ENCODE results near the gene KRTAP10-2.

KRTAP10-2 gene

GRCh38 chr21:44518686-44519085 lies 32.6 kb downstream of the KRTAP10-2 start:
- no peak for TF ChIP-seq CTCF (IDR thresholded peaks at IDR 0.05; ENCODE audit: borderline replicate concordance, extremely low read depth, low read length, poor library complexity, severe bottlenecking)
- no peak for TF ChIP-seq EZH2 (IDR thresholded peaks at IDR 0.05; ENCODE audit: borderline replicate concordance, low read depth, low read length, severe bottlenecking)
- no peak for DNase-seq
- ATAC-seq (ENCODE audit: insufficient read depth, low read depth): no peak
- no peaks in the 10 kb centered on the region for H3K27me3 ChIP-seq (ENCODE audit: insufficient read depth, low read length, poor library complexity)
- no peaks in the 10 kb centered on the region for H4K20me1 ChIP-seq (ENCODE audit: insufficient read depth, low read length)
- no peak overlapping the region for H3K4me2 ChIP-seq (ENCODE audit: insufficient read depth, low read length)
- no peak overlapping the region for H2AFZ ChIP-seq (ENCODE audit: low read depth, low read length)
- H3K36me3 ChIP-seq (ENCODE audit: insufficient read depth, low read length): no peaks in the 10 kb centered on the region
- no peak overlapping the region for H3K27ac ChIP-seq (ENCODE audit: low read length)
- no peaks in the 10 kb centered on the region for H3K9me3 ChIP-seq (ENCODE audit: insufficient read depth, low read length, severe bottlenecking)
- H3K79me2 ChIP-seq (ENCODE audit: insufficient read depth, low read length): no peaks in the 10 kb centered on the region
- no peak overlapping the region for H3K4me3 ChIP-seq (ENCODE audit: low read depth in 1 of 2, low read length in 2 of 2)
- H3K4me1 ChIP-seq (ENCODE audit: insufficient read depth, low read length): no peaks in the 10 kb centered on the region
- no peak overlapping the region for H3K9ac ChIP-seq (ENCODE audit: low read depth, low read length)

- peak; percentile 16 for DNase-seq
- H3K79me2 ChIP-seq (ENCODE audit: insufficient read depth, low read length): no peaks in the 10 kb centered on the region
- no peak overlapping the region for H3K27ac ChIP-seq (ENCODE audit: low read length)
- no peak for TF ChIP-seq EZH2 (IDR thresholded peaks at IDR 0.05; ENCODE audit: borderline replicate concordance, low read depth, low read length, severe bottlenecking)
- no peak for TF ChIP-seq CTCF (IDR thresholded peaks at IDR 0.05; ENCODE audit: borderline replicate concordance, extremely low read depth, low read length, poor library complexity, severe bottlenecking)
- H3K4me3 ChIP-seq (ENCODE audit: low read depth in 1 of 2, low read length in 2 of 2): no peak overlapping the region
- no peaks in the 10 kb centered on the region for H3K4me1 ChIP-seq (ENCODE audit: insufficient read depth, low read length)
- H3K36me3 ChIP-seq (ENCODE audit: insufficient read depth, low read length): no peaks in the 10 kb centered on the region
- H4K20me1 ChIP-seq (ENCODE audit: insufficient read depth, low read length): no peaks in the 10 kb centered on the region
- no peak overlapping the region for H3K4me2 ChIP-seq (ENCODE audit: insufficient read depth, low read length)
- no peak overlapping the region for H3K9ac ChIP-seq (ENCODE audit: low read depth, low read length)
- H3K27me3 ChIP-seq (ENCODE audit: insufficient read depth, low read length, poor library complexity): no peaks in the 10 kb centered on the region
- ATAC-seq (ENCODE audit: insufficient read depth, low read depth): peak; percentile 27; the same call in 2 of the 3 replicates
- H2AFZ ChIP-seq (ENCODE audit: low read depth, low read length): no peak overlapping the region
- H3K9me3 ChIP-seq (ENCODE audit: insufficient read depth, low read length, severe bottlenecking): no peaks in the 10 kb centered on the region
Measured at GRCh38 chr21:44517175-44517899, 34.0 kb downstream of the KRTAP10-2 start.

GRCh38 chr21:44516828-44517174 lies 34.5 kb downstream of the KRTAP10-2 start:
- TF ChIP-seq EZH2 (IDR thresholded peaks at IDR 0.05; ENCODE audit: borderline replicate concordance, low read depth, low read length, severe bottlenecking) (no peak), CTCF (IDR thresholded peaks at IDR 0.05; ENCODE audit: borderline replicate concordance, extremely low read depth, low read length, poor library complexity, severe bottlenecking) (no peak)
- Histone ChIP-seq H3K27me3 (ENCODE audit: insufficient read depth, low read length, poor library complexity) (no peaks in the 10 kb centered on the region), H2AFZ (ENCODE audit: low read depth, low read length) (no peak overlapping the region), H3K9ac (ENCODE audit: low read depth, low read length) (no peak overlapping the region), H3K9me3 (ENCODE audit: insufficient read depth, low read length, severe bottlenecking) (no peaks in the 10 kb centered on the region), H3K36me3 (ENCODE audit: insufficient read depth, low read length) (no peaks in the 10 kb centered on the region), H3K4me1 (ENCODE audit: insufficient read depth, low read length) (no peaks in the 10 kb centered on the region), H3K4me2 (ENCODE audit: insufficient read depth, low read length) (no peak overlapping the region), H3K27ac (ENCODE audit: low read length) (no peak overlapping the region), H3K4me3 (ENCODE audit: low read depth in 1 of 2, low read length in 2 of 2) (no peak overlapping the region), H4K20me1 (ENCODE audit: insufficient read depth, low read length) (no peaks in the 10 kb centered on the region), H3K79me2 (ENCODE audit: insufficient read depth, low read length) (no peaks in the 10 kb centered on the region)
- DNase-seq (no peak), ATAC-seq (ENCODE audit: insufficient read depth, low read depth) (no peak)
